ENCODE data around the gene LRRFIP2. TPM values are rescaled to one million over a fixed set of nuclear protein-coding genes. Genes with fewer than 3 reads are reported as not detected.
"Not testable (repeated sequence)": the region's sequence is repeated elsewhere in the genome, so short reads cannot be mapped to it uniquely, and the experiment has no call there.

LRRFIP2 gene
- total RNA-seq, 1 experiment from 2014 or later, result 47.1 TPM

GRCh38 chr3:37206041-37206440 lies 31.7 kb upstream of the LRRFIP2 start:
- POLR2A ChIA-PET; H3K4me3 ChIP-seq (ENCODE audit: low read depth, low read length): not testable (repeated sequence)
- peaks cover 14% of the 10 kb centered on the region for H3K4me1 ChIP-seq

GRCh38 chr3:37204314-37204713 lies 29.9 kb upstream of the LRRFIP2 start:
- ChIA-PET CTCF (no interaction called here), POLR2A (interaction anchor here (1.2 kb wide), 1 partner anchor 211 kb away, joined by 4 read pairs; the partner anchor contains the start of gene EPM2AIP1)
- TF ChIP-seq CTCF (IDR thresholded peaks at IDR 0.05; ENCODE audit: insufficient read depth in 1 of 2, low read depth in 1 of 2, low read length in 1 of 2, severe bottlenecking in 1 of 2, unreplicated experiment in 1 of 2), result no peak
- Histone ChIP-seq H3K36me3 (ENCODE audit: control insufficient read depth, insufficient read depth, low read length) (no peaks in the 10 kb centered on the region), H3K27me3 (replicated peaks; ENCODE audit: control insufficient read depth, insufficient read depth, low read length) (no peaks in the 10 kb centered on the region), H3K4me3 (ENCODE audit: low read depth, low read length) (no peak overlapping the region), H3K4me1 (peaks cover 14% of the 10 kb centered on the region), H3K9me3 (peaks cover 3% of the 10 kb centered on the region; the same call in 1 of the 2 replicates)
- intact Hi-C loops (cut with micrococcal nuclease; ENCODE audit: unreplicated experiment), result no loop called here
- no peaks in the 10 kb centered on the region for H3K27me3 Mint-ChIP-seq (ENCODE audit: insufficient read depth, unreplicated experiment)
- peaks cover 10% of the 10 kb centered on the region for H3K9me3 Mint-ChIP-seq (ENCODE audit: unreplicated experiment)
- H3K36me3 Mint-ChIP-seq (ENCODE audit: insufficient read depth, unreplicated experiment), result peaks cover 5% of the 10 kb centered on the region
- peaks cover 15% of the 10 kb centered on the region for H3K4me1 Mint-ChIP-seq (ENCODE audit: low read depth, unreplicated experiment)
- BruUV-seq (replicated peaks), result no TSS peak
- no peak overlapping the region for H3K4me3 Mint-ChIP-seq (ENCODE audit: unreplicated experiment)
- DNase-seq, result no peak
- H3K27ac Mint-ChIP-seq (ENCODE audit: unreplicated experiment), result no peak overlapping the region

More at GRCh38 chr3:37206041-37206440, 31.7 kb upstream of the LRRFIP2 start:
- H3K27me3 ChIP-seq (replicated peaks; ENCODE audit: control insufficient read depth, insufficient read depth, low read length); CTCF ChIA-PET; H3K9me3 ChIP-seq; H3K4me1 Mint-ChIP-seq (ENCODE audit: low read depth, unreplicated experiment); H3K36me3 ChIP-seq (ENCODE audit: control insufficient read depth, insufficient read depth, low read length); H3K9me3 Mint-ChIP-seq (ENCODE audit: unreplicated experiment); H3K27me3 Mint-ChIP-seq (ENCODE audit: insufficient read depth, unreplicated experiment); BruUV-seq (replicated peaks); DNase-seq; intact Hi-C loops (cut with micrococcal nuclease; ENCODE audit: unreplicated experiment); H3K4me3 Mint-ChIP-seq (ENCODE audit: unreplicated experiment); H3K36me3 Mint-ChIP-seq (ENCODE audit: insufficient read depth, unreplicated experiment); H3K27ac Mint-ChIP-seq (ENCODE audit: unreplicated experiment): not testable (repeated sequence)

GRCh38 chr3:37202035-37202434 lies 27.7 kb upstream of the LRRFIP2 start:
- H3K4me3 ChIP-seq (ENCODE audit: low read depth, low read length), result no peak overlapping the region
- H3K4me1 Mint-ChIP-seq (ENCODE audit: low read depth, unreplicated experiment), result peaks cover 15% of the 10 kb centered on the region
- peaks cover 14% of the 10 kb centered on the region for H3K4me1 ChIP-seq
- no peak for DNase-seq
- no TSS peak for BruUV-seq (replicated peaks)
- H3K4me3 Mint-ChIP-seq (ENCODE audit: unreplicated experiment), result no peak overlapping the region
- no peaks in the 10 kb centered on the region for H3K36me3 ChIP-seq (ENCODE audit: control insufficient read depth, insufficient read depth, low read length)
- peaks cover 10% of the 10 kb centered on the region for H3K9me3 Mint-ChIP-seq (ENCODE audit: unreplicated experiment)
- H3K9me3 ChIP-seq, result no peaks in the 10 kb centered on the region
- H3K27ac Mint-ChIP-seq (ENCODE audit: unreplicated experiment), result no peak overlapping the region
- CTCF ChIA-PET, result no interaction called here
- H3K36me3 Mint-ChIP-seq (ENCODE audit: insufficient read depth, unreplicated experiment), result peaks cover 5% of the 10 kb centered on the region
- no peaks in the 10 kb centered on the region for H3K27me3 Mint-ChIP-seq (ENCODE audit: insufficient read depth, unreplicated experiment)
- no peak for TF ChIP-seq CTCF (IDR thresholded peaks at IDR 0.05; ENCODE audit: insufficient read depth in 1 of 2, low read depth in 1 of 2, low read length in 1 of 2, severe bottlenecking in 1 of 2, unreplicated experiment in 1 of 2)
- intact Hi-C loops (cut with micrococcal nuclease; ENCODE audit: unreplicated experiment), result no loop called here
- no peaks in the 10 kb centered on the region for H3K27me3 ChIP-seq (replicated peaks; ENCODE audit: control insufficient read depth, insufficient read depth, low read length)
- POLR2A ChIA-PET, result no interaction called here

- peak in 1 of 2 experiments; percentile 11 for DNase-seq
- Histone ChIP-seq H3K9me3 (no peaks in the 10 kb centered on the region), H3K27me3 (replicated peaks; ENCODE audit: control insufficient read depth, insufficient read depth, low read length) (no peaks in the 10 kb centered on the region), H3K4me3 (ENCODE audit: low read depth, low read length) (no peak overlapping the region), H3K36me3 (ENCODE audit: control insufficient read depth, insufficient read depth, low read length) (no peaks in the 10 kb centered on the region), H3K4me1 (peaks cover 14% of the 10 kb centered on the region)
- Mint-ChIP-seq H3K36me3 (ENCODE audit: insufficient read depth, unreplicated experiment) (peaks cover 5% of the 10 kb centered on the region), H3K4me3 (ENCODE audit: unreplicated experiment) (no peak overlapping the region), H3K27ac (ENCODE audit: unreplicated experiment) (no peak overlapping the region), H3K9me3 (ENCODE audit: unreplicated experiment) (no peaks in the 10 kb centered on the region), H3K27me3 (ENCODE audit: insufficient read depth, unreplicated experiment) (no peaks in the 10 kb centered on the region), H3K4me1 (ENCODE audit: low read depth, unreplicated experiment) (peaks cover 15% of the 10 kb centered on the region)
- intact Hi-C loops (cut with micrococcal nuclease; ENCODE audit: unreplicated experiment), result no loop called here
- ChIA-PET CTCF (no interaction called here), POLR2A (interaction anchor here (0.5 kb wide), 1 partner anchor 19 kb away, joined by 7 read pairs; no protein-coding TSS in a partner anchor)
- no peak for TF ChIP-seq CTCF (IDR thresholded peaks at IDR 0.05; ENCODE audit: insufficient read depth in 1 of 2, low read depth in 1 of 2, low read length in 1 of 2, severe bottlenecking in 1 of 2, unreplicated experiment in 1 of 2)
- no TSS peak for BruUV-seq (replicated peaks)
Observed at GRCh38 chr3:37200141-37200540, 25.8 kb upstream of the LRRFIP2 start.

All from Caco-2 (cell line).